Epidermal melanocyte (primary cell): Measurements from ENCODE around the gene AMIGO1.

Source experiments
- DNase-seq: peaks from one replicate; pipeline ENCODE4 v3.0.0; 2011; ENCODE audit warnings: low spot score; ENCODE audit not compliant: insufficient read length

The AMIGO1 gene

DNA sequence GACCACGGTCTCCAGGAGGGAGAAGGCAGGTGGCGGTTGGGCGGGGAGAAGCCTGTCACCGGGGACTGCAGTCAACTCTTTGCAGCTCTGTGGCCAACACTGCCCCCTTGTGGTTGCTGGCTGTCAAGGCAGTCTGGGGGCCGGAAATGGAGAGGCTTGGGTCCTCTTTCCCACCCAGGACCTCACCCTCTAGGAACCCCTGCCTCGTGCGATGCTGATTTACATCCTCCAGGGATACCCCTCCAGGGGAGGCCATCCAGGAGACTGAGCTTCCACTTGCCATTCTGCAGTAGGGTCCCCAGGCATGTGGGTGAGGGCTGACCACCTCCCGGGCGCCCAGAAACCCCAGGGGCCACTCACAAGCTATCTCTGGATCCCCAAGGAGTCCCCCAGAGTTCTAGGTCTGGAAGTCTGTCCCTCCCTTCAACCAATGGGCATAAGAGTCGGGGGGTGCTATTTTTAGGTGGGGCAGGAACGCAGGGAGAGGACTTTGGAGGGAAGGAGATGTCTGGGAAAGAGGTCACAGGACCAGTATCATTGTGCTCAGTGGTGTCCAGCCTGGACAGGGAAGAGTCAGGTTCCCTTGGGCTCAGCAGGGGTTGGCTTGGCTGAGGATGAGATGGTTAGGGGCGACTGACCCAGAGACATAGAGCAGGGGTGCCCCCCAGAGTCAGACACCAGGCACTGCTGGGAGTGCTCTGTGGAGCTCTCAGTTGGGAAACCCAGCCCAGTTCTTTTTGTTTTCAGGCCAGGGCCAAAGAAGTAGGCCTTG is 23.0 kb upstream of the AMIGO1 start:
- no peak for DNase-seq

DNA sequence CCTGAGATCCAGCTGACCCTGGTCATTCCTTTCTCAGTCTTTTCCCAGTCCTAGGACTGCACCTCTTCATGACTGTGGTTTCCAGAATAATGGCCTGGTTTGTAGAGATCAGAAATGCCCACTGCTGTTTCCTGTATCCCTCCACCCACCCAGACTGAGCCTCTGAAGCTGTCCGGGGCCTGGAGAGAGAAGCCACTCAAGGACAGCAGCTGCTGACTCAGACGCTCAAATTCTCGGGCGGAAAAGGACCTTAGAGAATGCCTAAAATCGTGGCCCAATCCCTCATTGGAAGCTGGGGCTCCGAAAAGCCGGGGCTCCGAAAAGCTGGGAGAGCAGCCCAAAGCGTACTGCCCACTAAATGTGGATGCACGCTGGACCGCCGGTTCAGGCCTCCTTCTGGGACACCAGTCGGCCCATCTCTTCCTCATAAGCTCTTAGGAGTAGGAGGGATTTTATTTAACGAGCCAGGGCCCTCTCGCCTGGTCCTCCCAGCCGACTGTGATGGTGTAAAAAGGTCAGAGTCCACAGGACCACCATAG is 22.4 kb upstream of the AMIGO1 start:
- no peak for DNase-seq

DNA sequence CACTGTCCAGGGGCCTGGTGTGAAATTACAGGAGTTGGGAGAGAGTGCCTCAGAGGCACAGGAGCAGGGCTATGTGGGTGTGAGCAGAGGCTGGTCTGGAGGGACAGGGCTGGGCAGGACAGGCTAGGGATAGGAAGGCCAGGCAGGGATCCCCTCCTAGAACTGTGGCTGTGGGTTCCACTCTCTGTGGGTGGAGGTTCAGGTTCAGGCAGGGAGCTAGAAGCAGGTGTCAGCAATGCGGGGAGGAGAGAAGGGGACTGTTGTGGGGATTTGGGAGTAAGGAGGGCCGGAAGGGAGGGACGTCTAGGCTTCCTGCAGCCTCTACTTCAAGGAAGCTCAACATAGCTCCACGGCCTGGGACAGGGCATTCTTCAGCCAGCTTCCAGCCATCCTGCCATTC is 21.9 kb upstream of the AMIGO1 start:
- no peak for DNase-seq

DNA sequence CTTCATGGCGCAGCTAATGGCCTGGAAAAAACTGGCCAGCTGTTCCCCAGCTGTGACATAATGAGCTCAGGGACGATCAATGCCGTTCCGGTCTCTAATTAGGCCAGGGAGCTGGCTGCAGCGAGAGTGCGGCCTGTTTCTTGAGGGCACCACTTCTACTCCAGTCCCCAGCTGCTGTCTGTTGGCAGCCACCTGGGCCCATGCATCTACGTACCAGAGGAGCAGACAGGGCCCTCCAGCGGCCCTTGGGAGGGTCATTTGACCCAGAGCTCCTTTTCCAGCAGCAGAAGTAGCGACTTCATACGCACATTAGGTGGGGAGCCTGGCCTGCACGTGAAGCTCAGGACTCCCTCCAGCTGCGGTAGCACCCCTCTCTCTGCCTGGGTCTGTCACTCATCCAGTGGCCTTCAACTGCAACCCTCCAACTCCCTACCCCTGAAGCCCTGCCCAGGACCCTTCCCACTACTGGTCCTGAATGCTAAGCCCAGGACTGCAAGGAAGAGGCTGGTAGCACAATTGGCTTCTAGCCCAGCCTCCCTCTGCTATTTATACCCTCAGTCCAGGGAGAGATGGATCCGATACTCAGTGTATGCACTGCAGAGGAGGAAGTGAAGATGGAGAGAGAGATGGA is 21.0 kb upstream of the AMIGO1 start:
- no peak for DNase-seq

DNA sequence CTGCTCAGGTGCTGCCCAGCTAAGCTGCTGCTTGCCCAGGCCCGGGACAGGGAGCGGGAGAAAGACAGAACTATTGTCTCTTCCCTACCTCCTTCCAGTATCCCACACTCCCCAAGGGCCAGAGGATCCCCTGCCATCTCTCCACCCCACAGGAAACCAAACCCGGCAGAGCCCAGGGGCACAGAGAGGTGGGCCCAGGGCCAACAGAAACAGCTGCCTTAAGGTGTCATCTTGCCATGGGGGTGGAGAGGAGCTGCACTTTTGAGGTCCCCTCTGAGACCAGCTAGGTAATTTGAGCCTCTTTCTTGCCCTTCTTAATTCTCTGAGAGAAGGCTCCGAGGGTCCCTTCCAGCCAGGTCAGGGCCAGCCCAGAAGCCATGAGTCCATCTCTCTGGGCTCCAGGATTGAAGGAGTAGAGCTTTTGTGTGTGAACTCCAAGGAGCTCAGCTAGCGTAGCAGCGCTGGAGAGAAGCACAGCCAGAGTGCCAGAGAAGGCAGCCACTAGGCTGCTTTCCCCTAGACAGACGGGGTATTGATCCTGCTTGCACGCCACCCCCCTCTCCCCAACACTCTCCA is 20.4 kb upstream of the AMIGO1 start:
- DNase-seq: no peak

DNA sequence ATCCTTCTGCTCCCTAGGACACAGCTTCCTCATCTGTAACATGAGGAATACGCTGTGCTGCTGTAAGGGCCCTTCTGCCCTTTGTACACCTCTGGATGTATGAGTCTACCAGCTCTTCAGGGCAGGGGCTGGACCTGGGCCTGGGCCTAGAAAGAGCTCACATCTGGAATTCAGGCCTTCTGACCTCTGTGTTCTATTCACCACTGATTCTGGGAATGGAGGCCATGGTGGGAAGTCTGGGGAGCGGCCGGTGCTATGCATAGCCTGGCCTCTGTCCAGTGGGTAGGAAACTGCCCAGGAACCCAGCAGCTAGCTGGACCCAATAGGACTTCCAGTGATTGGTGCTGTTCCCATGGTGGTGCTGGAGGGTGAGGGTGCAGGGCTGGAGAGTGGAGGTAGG is 19.2 kb upstream of the AMIGO1 start:
- no peak for DNase-seq

DNA sequence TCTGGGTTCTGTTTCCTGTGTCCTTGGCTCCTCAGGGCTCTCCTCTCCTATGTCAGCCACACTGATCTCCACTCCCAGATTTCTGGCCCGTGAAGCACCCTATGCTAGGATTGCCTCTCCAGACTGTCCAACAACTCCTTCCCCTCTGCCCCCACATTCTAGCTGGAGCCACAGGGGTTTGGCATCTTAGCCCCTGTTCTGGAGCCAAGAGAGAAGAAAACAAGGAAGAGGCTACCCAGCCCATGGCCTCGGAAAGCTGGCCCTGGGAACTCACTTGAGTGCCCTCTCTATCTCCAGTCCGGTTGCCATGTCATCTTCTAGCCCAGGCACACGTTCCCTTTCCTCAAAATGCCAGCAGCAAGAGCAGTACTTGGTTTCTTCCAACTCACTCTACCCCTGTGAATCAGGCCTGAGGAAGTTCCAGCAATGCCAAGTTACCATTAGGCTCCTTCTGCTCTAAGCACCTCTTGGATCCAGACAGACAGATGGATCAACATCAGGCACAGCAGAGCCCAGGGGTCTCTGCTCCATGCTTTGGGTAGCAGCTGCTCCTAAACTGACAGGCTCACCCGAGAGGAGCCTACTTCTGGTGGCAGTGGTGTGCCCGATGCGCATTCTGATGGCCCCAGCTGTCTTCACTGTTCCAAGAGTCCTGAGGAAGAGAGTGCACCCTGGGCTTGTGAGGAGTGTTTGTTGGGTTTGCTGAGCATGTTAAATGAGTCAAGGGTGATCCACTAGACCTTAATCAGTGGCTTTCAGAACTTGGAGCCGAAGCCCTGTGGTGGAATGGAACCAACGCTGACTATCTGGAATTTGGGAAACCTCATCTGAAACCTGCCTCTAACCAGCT is 18.5 kb upstream of the AMIGO1 start:
- no peak for DNase-seq

DNA sequence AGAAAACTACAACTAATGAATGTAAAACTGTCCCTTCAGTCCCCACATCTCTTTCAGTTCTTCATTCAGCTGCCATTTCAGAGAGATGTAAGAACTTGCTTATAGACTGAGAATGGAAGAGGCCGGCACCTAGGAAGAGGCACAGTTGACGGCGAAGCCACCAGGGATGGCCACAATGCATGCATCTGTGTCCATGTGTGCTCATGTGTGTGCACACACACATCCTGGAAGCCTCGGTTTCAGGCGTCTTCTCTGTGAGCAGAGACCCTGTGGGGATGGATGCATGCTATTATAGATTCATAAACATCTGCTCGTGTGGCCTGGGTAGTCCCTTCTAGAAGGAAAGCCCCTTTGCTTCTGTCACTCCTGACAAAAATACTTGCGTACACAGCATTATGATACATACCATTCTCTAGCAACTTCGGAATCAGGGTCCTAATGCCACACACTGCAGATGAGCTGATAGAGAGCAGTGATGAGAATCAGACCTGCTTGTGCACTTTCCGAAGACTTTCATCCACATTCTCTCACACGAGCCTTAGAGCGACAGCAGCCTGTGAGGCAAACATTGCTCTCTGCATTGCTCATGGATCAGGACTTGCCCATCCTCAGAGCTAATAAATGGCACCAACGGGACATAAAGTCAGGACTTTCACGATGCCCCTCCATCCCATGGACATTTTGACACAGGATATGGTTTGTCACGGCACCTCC is 17.7 kb upstream of the AMIGO1 start:
- DNase-seq: no peak

DNA sequence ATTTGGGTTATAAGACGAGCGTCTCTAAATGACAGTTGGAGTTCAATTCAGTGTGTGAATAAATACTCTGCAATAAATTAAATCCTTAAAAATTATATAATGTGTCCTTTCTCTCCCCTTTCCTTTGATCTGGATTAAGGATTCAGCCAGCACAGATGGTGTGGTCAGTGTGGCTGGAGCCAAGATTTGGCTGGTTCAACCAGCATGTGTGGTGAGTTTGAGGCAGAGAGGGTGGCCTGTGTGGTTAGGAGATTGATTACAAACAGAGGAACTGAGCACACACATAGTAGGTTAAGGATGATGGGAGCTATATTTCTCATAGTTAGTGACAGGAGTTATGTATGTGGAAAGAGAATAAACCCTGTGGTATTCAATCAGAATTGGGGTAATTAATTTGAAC is 14.2 kb upstream of the AMIGO1 start:
- no peak for DNase-seq

DNA sequence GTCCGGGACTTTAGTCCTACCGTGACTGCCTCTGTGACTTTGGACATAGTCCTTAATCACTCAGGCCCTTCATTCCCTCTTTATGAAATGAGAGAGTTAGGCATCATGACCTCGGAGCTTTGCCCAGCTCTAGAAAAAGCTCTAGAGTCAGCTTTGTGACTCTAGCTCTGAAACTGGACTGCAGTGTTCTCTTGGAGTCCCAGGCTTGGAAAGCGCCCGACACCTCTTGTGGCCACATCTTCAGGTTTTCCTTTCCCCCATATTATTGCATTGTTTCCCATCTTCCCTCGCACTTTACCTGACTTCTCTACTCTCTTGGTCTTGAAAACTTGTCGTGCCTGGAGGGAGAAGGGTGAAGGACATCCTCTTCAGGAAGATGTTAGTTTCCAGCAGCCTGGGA is 12.5 kb upstream of the AMIGO1 start:
- DNase-seq: no peak

DNA sequence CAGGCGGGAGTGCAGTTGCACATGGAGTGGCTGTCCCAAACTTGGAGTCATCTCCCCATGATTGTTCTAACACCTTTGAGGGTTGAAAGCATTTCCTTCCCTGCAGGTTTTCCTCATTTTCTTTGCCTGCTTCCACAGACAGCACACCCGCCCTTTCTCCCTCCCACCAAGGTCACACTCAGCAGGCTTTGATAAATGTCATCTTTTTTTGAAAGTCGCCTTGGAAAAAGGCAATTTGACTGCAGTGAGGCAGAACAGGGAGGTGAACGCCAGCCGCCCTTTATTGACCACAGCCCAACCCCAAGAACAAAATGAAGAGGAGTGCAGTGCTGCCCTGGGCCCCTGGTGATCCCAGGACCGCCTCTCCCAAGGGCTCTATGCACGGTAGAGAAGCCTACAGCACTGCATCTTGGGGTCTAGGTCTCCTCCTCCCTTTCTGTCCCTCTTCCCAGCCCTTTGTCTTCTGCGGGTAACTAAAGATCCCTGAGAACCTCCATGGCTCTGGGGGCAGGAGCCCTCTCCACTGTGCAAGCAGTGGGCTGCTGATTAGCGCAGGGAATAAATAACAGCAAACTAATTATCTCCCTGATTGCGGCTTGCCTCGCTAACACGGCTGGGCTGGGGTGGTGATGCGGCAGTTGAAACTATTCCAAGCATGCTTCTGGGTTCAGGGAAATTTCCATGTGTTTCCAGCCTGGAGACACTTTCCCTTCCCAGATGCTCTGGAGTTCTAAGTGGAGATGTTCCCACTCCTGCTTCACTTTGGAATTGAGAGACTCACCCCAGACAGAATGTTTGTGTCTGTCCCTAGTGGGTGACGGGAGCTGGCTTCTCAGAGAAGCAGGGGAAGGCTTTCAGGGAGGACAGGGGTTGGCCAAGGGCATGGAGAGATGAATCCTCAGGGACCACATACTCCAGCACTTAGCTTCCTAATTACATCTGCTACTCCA is 11.8 kb upstream of the AMIGO1 start:
- DNase-seq: no peak

DNA sequence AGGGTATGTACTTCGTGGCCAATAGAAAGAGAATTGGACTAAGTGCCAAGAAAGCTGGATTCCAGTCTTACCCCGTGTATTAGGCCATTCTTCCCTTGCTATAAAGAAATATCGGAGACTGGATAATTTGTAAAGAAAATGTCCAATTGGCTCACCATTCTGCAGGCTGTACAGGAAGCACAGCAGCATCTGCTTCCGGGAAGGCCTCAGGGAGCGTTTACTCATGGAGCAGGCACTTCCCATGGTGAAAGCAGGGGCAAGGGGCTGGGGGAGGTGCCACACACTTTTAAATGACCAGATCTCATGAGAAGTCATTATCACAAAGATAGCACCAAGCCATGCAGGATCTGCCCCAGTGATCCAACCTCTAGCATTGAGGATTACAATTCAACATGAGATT is 7.8 kb upstream of the AMIGO1 start:
- no peak for DNase-seq

DNA sequence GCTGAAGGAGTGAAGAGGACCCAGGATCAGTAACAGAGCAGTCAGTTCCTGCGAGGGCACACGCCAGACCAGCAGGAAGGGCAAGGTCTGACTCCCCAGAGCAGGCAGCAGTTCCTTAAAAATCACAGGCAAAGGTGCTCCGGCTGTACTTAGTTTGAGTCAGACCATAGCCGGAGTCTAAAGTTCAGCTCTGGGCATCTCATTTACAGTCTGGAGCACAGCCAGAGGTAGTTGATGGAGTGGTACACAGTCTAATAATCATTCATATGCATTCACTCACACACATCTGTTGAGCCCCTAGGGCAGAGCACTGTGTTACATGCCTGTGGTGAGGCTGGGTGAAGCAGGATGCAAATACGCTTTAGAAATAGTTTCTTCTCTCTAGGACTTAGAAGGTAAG is 7.3 kb upstream of the AMIGO1 start:
- DNase-seq: no peak

DNA sequence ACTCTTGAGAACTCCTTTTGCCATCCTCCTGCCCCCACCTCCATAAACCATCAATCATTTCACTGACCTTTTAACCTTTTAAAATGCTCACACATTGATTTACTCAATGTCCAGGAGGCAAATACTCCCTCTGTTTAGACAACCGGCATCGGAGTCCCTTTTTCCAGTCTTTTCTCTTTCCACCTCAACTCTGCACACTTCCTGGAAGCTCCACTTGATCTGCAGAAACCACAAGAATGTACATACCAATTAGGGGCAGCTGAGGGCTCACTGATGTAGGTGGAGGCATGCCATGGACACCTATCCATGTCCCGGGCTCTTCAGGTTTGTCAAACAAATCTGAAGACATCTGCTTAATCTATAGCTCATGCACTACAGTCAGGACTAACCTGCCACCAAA is 5.3 kb upstream of the AMIGO1 start:
- DNase-seq: no peak

DNA sequence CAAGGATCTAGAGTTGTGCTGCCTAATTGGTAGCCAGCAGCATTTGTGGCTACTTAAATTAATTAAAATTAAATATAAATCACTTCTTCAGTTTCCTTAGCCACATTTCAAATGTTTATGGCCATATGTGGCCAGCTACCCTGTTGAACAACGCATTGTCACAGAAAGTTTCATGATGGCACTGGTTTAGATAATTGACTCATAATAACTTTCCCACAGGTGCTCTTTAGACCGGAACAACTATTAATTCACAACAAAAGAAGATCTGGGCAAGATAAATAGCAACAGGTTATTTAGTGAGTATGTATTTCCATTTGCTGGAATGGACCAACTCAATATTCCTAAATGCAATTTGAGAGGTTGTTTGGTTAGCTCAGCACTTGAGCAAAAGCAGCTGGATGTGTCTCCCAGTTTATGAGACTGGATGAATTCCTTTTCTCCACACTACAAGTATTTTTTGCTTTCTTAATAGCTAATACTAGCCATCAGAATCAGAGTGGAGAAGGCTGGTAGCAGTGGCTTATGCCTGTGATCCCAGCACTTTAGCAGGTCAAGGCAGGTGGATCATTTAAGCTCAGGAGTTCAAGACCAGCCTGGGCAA is 3.7 kb upstream of the AMIGO1 start:
- DNase-seq: no peak

DNA sequence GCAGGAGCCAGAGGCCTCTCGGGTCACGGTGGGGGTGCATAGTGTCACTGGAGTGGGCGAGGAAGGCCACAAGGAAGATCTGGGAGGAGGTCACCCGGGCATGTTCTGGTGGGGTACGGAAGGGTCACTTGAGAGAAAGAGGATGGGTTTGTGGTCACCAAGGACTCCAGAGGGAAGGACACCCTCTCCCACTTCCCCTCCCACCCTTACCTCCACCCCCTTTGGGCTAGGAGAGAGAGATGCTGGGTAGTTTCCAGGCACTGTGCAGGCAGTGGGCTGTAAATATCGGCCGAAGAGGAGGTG is 703 bp downstream of the AMIGO1 start:
- no peak for DNase-seq

DNA sequence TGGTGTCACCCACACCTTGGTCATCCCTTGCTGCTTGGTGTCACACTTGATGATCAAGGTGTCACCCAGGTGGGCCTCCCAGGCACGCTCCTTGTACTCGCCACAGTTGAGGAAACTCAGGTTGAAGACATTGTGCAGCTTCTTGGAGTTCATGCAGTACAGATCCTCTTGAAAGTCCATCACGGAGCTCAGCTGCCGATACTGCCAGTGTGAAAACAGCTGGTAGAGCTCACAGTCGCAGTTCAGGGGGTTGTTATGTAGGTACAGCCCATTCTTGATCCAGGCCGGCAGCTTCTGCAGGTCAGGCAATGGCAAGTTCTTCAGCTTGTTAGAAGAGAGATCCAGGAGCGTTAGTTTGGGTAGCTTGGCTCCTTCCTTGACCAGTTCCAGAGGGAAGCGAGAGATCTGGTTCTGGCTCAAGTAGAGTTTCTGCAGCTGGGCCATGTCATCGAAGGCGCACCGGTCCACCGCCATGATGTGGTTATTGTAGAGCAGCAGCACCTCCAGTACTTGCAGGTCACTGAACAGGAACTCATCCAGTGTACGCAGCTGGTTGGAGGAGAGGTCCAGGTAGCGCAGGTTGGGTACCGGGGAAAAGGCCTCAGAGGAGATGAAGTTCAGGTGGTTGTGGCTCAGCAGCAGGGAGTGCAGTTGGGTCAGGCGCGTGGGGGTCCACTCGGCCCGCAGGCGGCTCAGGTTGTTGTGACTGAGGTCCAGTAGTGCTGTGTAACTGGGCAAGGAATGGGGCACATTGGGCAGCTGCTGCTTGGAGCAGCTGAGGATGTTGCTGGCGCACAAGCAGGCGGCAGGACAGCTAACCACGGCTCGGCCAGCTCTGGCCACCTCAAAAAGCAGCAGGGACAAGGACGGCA is 1.3 kb downstream of the AMIGO1 start:
- DNase-seq: no peak

DNA sequence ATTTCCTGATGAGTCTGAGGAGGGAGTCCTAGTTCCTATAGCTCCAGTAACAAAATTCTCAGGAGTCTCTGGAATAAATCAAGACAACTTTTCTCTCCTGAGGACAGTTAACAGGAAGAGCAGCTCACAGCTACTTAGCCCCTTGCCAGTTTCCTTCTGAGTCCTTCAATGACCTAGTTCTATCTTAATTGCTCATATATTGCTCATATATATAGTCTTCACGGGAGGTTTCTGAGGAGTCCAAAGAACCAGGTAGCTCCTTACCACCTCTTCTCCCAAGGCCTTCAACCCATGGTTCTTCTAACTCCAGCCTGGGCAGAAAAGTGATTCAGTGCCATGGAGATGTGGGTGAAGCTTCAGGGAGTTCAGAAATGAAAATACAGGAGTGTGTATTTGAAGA is 4.6 kb downstream of the AMIGO1 start:
- DNase-seq: no peak

DNA sequence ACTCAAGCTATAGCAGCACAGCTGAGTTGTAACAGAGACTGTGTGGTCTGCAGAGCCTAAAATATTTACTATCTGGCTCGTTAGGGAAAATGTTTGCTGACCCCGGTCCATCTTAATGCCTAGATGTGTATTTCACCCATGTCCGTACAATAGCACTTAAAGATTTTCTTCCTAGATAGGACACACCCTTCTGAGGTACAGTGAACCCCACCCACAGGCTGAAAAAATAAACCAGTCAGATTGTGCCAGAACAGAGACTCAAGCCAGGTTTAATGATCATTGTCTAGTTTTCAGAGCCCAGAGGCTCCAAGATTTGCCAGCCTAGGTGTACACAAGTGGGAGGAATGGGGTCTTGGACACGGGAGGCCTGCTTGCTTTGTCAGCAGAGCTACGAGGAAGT is 5.6 kb downstream of the AMIGO1 start:
- no peak for DNase-seq
